WTC11 (cell line): ENCODE measurements around the gene BRSK1. TPM values are rescaled to one million over a fixed set of nuclear protein-coding genes. Genes with fewer than 3 reads are reported as not detected.

Experiments used
- ATAC-seq: fragments of 200-7000 bp; cut with Tn5 transposase; 2 replicates; pipeline ENCODE4 v1.10.0; 2021; ENCODE audit warnings: mild to moderate bottlenecking, moderate library complexity
- CTCF ChIA-PET: fragments of 300-600 bp; sonication (Branson Sonifier 250); formaldehyde crosslinking; loops from one replicate; lab custom pipeline; 2021; ENCODE audit warnings: antibody characterized with exemption; lab: Charles Lee
- POLR2A ChIA-PET: fragments of 350-600 bp; sonication (Branson Sonifier 250); formaldehyde crosslinking; loops from one replicate; lab custom pipeline; 2021; ENCODE audit warnings: antibody characterized with exemption; lab: Charles Lee
- DNase-seq: peaks from one replicate; pipeline ENCODE4 v3.0.0; 2021; ENCODE audit warnings: low spot score
- H3K27ac Mint-ChIP-seq: 2 replicates; pipeline ENCODE4 v1.8.0; 2021; ENCODE audit warnings: mixed read lengths
- H3K27me3 Mint-ChIP-seq: 2 replicates; pipeline ENCODE4 v1.8.0; 2021; ENCODE audit warnings: low read depth, mild to moderate bottlenecking, moderate library complexity, mixed read lengths
- H3K36me3 Mint-ChIP-seq: 2 replicates; pipeline ENCODE4 v1.8.0; 2021; ENCODE audit warnings: mixed read lengths
- H3K4me1 Mint-ChIP-seq: 2 replicates; pipeline ENCODE4 v1.8.0; 2022; ENCODE audit warnings: mixed read lengths
- H3K4me3 Mint-ChIP-seq: 2 replicates; pipeline ENCODE4 v1.8.0; 2021; ENCODE audit warnings: mild to moderate bottlenecking, moderate library complexity, mixed read lengths
- H3K9me3 Mint-ChIP-seq: 2 replicates; pipeline ENCODE4 v1.8.0; 2021; ENCODE audit warnings: mixed read lengths
- ATF6 ChIP-seq: sonication (generic); formaldehyde crosslinking; IDR thresholded peaks from 2 replicates; pipeline ENCODE4 v1.8.1; 2023; ENCODE audit warnings: mild to moderate bottlenecking, missing genetic modification reagents
- CREB1 ChIP-seq: sonication (generic); formaldehyde crosslinking; IDR thresholded peaks from 2 replicates; pipeline ENCODE4 v1.8.0; 2023; ENCODE audit warnings: mild to moderate bottlenecking, missing genetic modification reagents
- EMX1 ChIP-seq: fragments of 250-450 bp; sonication (Bioruptor Pico); IDR thresholded peaks from 2 replicates; pipeline ENCODE4 v1.8.0; 2021; ENCODE audit warnings: mild to moderate bottlenecking
- GRHL2 ChIP-seq: fragments of 250-450 bp; sonication (Bioruptor Pico); IDR thresholded peaks from 2 replicates; pipeline ENCODE4 v1.8.0; 2022; ENCODE audit warnings: mild to moderate bottlenecking, moderate library complexity; ENCODE audit not compliant: insufficient replicate concordance, severe bottlenecking
- JAZF1 ChIP-seq: fragments of 250-450 bp; sonication (Bioruptor Pico); IDR thresholded peaks from 2 replicates; pipeline ENCODE4 v1.9.0; 2021; ENCODE audit warnings: moderate library complexity, mild to moderate bottlenecking, inconsistent platforms
- KAT7 ChIP-seq: sonication (generic); formaldehyde crosslinking; IDR thresholded peaks from 2 replicates; pipeline ENCODE4 v1.8.1; 2023; ENCODE audit warnings: missing genetic modification reagents, mild to moderate bottlenecking, borderline replicate concordance
- RORB ChIP-seq: fragments of 250-450 bp; sonication (Bioruptor Pico); IDR thresholded peaks from 2 replicates; pipeline ENCODE4 v1.9.0; 2021; ENCODE audit warnings: mild to moderate bottlenecking
- SP1 ChIP-seq: sonication (generic); formaldehyde crosslinking; conservative IDR thresholded peaks from 2 replicates; pipeline ENCODE4 v1.8.1; 2022; ENCODE audit warnings: missing genetic modification reagents
- STAT6 ChIP-seq: sonication (generic); formaldehyde crosslinking; conservative IDR thresholded peaks from 2 replicates; pipeline ENCODE4 v1.8.1; 2023; ENCODE audit warnings: mild to moderate bottlenecking, low read depth, missing genetic modification reagents, moderate library complexity
- TEAD1 ChIP-seq: sonication (generic); formaldehyde crosslinking; IDR thresholded peaks from 2 replicates; pipeline ENCODE4 v1.8.0; 2022; ENCODE audit warnings: mild to moderate bottlenecking, missing genetic modification reagents
- TEAD4 ChIP-seq: sonication (generic); formaldehyde crosslinking; IDR thresholded peaks from 2 replicates; pipeline ENCODE4 v1.8.0; 2022; ENCODE audit warnings: mild to moderate bottlenecking, missing genetic modification reagents
- USF1 ChIP-seq: sonication (generic); formaldehyde crosslinking; IDR thresholded peaks from 2 replicates; pipeline ENCODE4 v1.8.0; 2022; ENCODE audit warnings: mild to moderate bottlenecking, missing genetic modification reagents
- ZBTB21 ChIP-seq: sonication (generic); formaldehyde crosslinking; IDR thresholded peaks from 2 replicates; pipeline ENCODE4 v1.8.1; 2023; ENCODE audit warnings: mild to moderate bottlenecking, missing genetic modification reagents, borderline replicate concordance
- ZNF232 ChIP-seq: sonication (generic); formaldehyde crosslinking; IDR thresholded peaks from 2 replicates; pipeline ENCODE4 v1.8.0; 2022; ENCODE audit warnings: mild to moderate bottlenecking, missing genetic modification reagents
- ZNF512 ChIP-seq: sonication (generic); formaldehyde crosslinking; IDR thresholded peaks from 2 replicates; pipeline ENCODE4 v1.8.1; 2022; ENCODE audit warnings: missing genetic modification reagents, borderline replicate concordance
- total RNA-seq: library from RNA; stranded (reverse); gene quantifications from 3 replicates; pipeline ENCODE4 v1.2.3, GENCODE V29; 2021
- TF ChIP-seq, protein P1 (sequence below): fragments of 200-600 bp; IDR thresholded peaks from 2 replicates; pipeline ENCODE4 v1.8.0; 2022; ENCODE audit warnings: antibody characterized with exemption
- TF ChIP-seq, protein P2 (sequence below): sonication (generic); formaldehyde crosslinking; IDR thresholded peaks from 2 replicates; pipeline ENCODE4 v1.8.1; 2022; ENCODE audit warnings: mild to moderate bottlenecking, missing genetic modification reagents, moderate library complexity, borderline replicate concordance

BRSK1 gene
- total RNA-seq, 1 experiment from 2014 or later, result 52.4 TPM

DNA sequence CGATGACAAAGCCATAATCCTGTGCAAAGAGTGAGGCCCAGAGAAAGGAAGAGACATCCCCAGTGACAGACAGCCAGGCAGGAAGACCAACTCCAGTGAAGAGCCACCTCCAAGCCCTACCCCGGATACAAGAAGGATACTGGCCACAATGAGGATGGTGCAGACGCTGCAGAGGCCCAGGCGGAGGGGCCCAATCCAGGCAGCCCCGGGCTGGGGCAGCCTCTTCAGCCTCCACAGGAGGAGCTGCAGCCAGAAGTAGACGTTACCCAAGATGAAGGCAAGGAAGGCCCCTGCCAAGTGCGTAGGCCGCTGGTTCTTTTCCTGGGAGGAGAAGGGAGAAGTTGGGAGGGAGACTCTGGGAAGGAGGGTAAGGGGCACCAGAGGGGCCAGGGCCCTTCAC, 32.8 kb downstream of the BRSK1 start:
- CTCF ChIA-PET, result interaction anchor here (0.8 to 1.6 kb wide), 2 partner anchors 15 to 32 kb away, joined by 3 to 7 read pairs; no protein-coding TSS in a partner anchor

More for the DNA sequence above, 32.8 kb downstream of the BRSK1 start:
- ATAC-seq, result no peak
- Mint-ChIP-seq H3K36me3 (no peaks in the 10 kb centered on the region), H3K9me3 (no peaks in the 10 kb centered on the region), H3K27ac (no peak overlapping the region), H3K4me3 (no peak overlapping the region)
- POLR2A ChIA-PET, result no interaction called here
- no peak for DNase-seq
- TF ChIP-seq EMX1 (CRISPR knock-in tag) (no peak), USF1 (CRISPR knock-in tag) (no peak), GRHL2 (no peak), KAT7 (no peak), SP1 (no peak), ATF6 (CRISPR knock-in tag) (no peak), ZNF232 (CRISPR knock-in tag) (no peak), JAZF1 (CRISPR knock-in tag) (no peak), TEAD1 (CRISPR knock-in tag) (no peak), TEAD4 (CRISPR knock-in tag) (no peak), ZNF512 (CRISPR knock-in tag) (no peak), RORB (CRISPR knock-in tag) (no peak), STAT6 (no peak), ZBTB21 (no peak), CREB1 (CRISPR knock-in tag) (no peak)
- TF ChIP-seq, protein P1, sequence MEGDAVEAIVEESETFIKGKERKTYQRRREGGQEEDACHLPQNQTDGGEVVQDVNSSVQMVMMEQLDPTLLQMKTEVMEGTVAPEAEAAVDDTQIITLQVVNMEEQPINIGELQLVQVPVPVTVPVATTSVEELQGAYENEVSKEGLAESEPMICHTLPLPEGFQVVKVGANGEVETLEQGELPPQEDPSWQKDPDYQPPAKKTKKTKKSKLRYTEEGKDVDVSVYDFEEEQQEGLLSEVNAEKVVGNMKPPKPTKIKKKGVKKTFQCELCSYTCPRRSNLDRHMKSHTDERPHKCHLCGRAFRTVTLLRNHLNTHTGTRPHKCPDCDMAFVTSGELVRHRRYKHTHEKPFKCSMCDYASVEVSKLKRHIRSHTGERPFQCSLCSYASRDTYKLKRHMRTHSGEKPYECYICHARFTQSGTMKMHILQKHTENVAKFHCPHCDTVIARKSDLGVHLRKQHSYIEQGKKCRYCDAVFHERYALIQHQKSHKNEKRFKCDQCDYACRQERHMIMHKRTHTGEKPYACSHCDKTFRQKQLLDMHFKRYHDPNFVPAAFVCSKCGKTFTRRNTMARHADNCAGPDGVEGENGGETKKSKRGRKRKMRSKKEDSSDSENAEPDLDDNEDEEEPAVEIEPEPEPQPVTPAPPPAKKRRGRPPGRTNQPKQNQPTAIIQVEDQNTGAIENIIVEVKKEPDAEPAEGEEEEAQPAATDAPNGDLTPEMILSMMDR, result no peak
- TF ChIP-seq, protein P2, sequence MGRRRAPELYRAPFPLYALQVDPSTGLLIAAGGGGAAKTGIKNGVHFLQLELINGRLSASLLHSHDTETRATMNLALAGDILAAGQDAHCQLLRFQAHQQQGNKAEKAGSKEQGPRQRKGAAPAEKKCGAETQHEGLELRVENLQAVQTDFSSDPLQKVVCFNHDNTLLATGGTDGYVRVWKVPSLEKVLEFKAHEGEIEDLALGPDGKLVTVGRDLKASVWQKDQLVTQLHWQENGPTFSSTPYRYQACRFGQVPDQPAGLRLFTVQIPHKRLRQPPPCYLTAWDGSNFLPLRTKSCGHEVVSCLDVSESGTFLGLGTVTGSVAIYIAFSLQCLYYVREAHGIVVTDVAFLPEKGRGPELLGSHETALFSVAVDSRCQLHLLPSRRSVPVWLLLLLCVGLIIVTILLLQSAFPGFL, result no peak
- TF ChIP-seq, all 79 proteins: peak for 0
- Mint-ChIP-seq H3K27me3 (peaks cover 12% of the 10 kb centered on the region), H3K4me1 (peaks cover 9% of the 10 kb centered on the region)
